Mesenchymal stem cell (in vitro differentiated cells and primary cell): ENCODE measurements around the gene C17orf67.
A peak's percentile ranks its signal among the peaks of the same experiment; 100 is the strongest.

ENCODE experiments used
- DNase-seq: peaks from one replicate; pipeline ENCODE4 v3.0.0-alpha.2; 2013
- H2AFZ ChIP-seq: one replicate; pipeline ENCODE4 v1.6.1; 2013; ENCODE audit warnings: low read depth, mild to moderate bottlenecking, control low read depth, inconsistent platforms, low read length, moderate library complexity
- H2AK5ac ChIP-seq: 2 replicates; pipeline ENCODE4 v1.6.1; 2013; ENCODE audit warnings: low read length, moderate library complexity, mild to moderate bottlenecking, inconsistent platforms; ENCODE audit not compliant: severe bottlenecking
- H2BK120ac ChIP-seq: one replicate; pipeline ENCODE4 v1.6.1; 2013; ENCODE audit warnings: low read depth, mild to moderate bottlenecking, inconsistent platforms, low read length, moderate library complexity
- H2BK12ac ChIP-seq, 2 experiments: one replicate each; pipeline ENCODE4 v1.6.1; 2013; ENCODE audit warnings: inconsistent platforms in 2 of 2, low read length in 2 of 2, mild to moderate bottlenecking in 2 of 2, moderate library complexity in 2 of 2, control low read depth in 1 of 2
- H2BK15ac ChIP-seq: one replicate; pipeline ENCODE4 v1.6.1; 2013; ENCODE audit warnings: mild to moderate bottlenecking, low read depth, inconsistent platforms; ENCODE audit not compliant: poor library complexity, severe bottlenecking
- H2BK5ac ChIP-seq: 2 replicates; pipeline ENCODE4 v1.6.1; 2013; ENCODE audit warnings: low read depth, mild to moderate bottlenecking, low read length, control low read depth, inconsistent platforms; ENCODE audit not compliant: poor library complexity, severe bottlenecking
- H3K14ac ChIP-seq, 2 experiments: one replicate each; pipeline ENCODE4 v1.6.1; 2013; ENCODE audit warnings: inconsistent platforms in 2 of 2, low read length in 2 of 2, control low read depth in 1 of 2, mild to moderate bottlenecking in 1 of 2, moderate library complexity in 1 of 2
- H3K18ac ChIP-seq, 2 experiments: one replicate each; pipeline ENCODE4 v1.6.1; 2013; ENCODE audit warnings: inconsistent platforms in 2 of 2, low read length in 2 of 2, control low read depth in 1 of 2, low read depth in 1 of 2, mild to moderate bottlenecking in 1 of 2
- H3K23ac ChIP-seq, 2 experiments: one replicate each; pipeline ENCODE4 v1.6.1; 2013; ENCODE audit warnings: inconsistent platforms in 2 of 2, low read length in 2 of 2, mild to moderate bottlenecking in 2 of 2, moderate library complexity in 2 of 2, control low read depth in 1 of 2
- H3K27ac ChIP-seq: 2 replicates; pipeline ENCODE4 v1.5.1; 2013; ENCODE audit warnings: mild to moderate bottlenecking, moderate library complexity, low read length, control low read depth, inconsistent platforms; ENCODE audit not compliant: poor library complexity, severe bottlenecking
- H3K27me3 ChIP-seq, 2 experiments: 2 replicates each; pipeline versions ENCODE4 v1.6.1 to v1.7.0; 2013; ENCODE audit warnings: low read length in 2 of 2, mild to moderate bottlenecking in 2 of 2, moderate library complexity in 2 of 2, control low read depth in 1 of 2, inconsistent platforms in 1 of 2; ENCODE audit not compliant: control insufficient read depth in 1 of 2, insufficient read depth in 1 of 2
- H3K36me3 ChIP-seq, 2 experiments: 2 replicates each; pipeline versions ENCODE4 v1.6.1 to v1.7.0; 2013; ENCODE audit warnings: low read length in 2 of 2, control low read depth in 1 of 2, inconsistent platforms in 1 of 2, low read depth in 1 of 2, mild to moderate bottlenecking in 1 of 2; ENCODE audit not compliant: insufficient read depth in 2 of 2, control insufficient read depth in 1 of 2
- H3K4ac ChIP-seq, 2 experiments: one replicate each; pipeline ENCODE4 v1.6.1; 2013; ENCODE audit warnings: inconsistent platforms in 2 of 2, low read length in 2 of 2, mild to moderate bottlenecking in 2 of 2, moderate library complexity in 2 of 2, control low read depth in 1 of 2, low read depth in 1 of 2
- H3K4me1 ChIP-seq: 2 replicates; pipeline ENCODE4 v1.6.1; 2013; ENCODE audit warnings: low read depth, low read length, control low read depth; ENCODE audit not compliant: control insufficient read depth, insufficient read depth
- H3K4me2 ChIP-seq: 2 replicates; pipeline ENCODE4 v1.6.1; 2013; ENCODE audit warnings: low read length, mild to moderate bottlenecking, inconsistent platforms; ENCODE audit not compliant: poor library complexity, severe bottlenecking
- H3K4me3 ChIP-seq, 2 experiments: 2 replicates each; pipeline versions ENCODE4 v1.5.1 to v1.7.0; 2013; ENCODE audit warnings: low read length in 2 of 2, mild to moderate bottlenecking in 2 of 2, control low read depth in 1 of 2, low read depth in 1 of 2; ENCODE audit not compliant: insufficient read depth in 1 of 2
- H3K79me1 ChIP-seq: replicated peaks from 2 replicates; pipeline ENCODE4 v1.6.1; 2013; ENCODE audit warnings: mild to moderate bottlenecking, control low read depth, low read length, inconsistent platforms; ENCODE audit not compliant: poor library complexity, severe bottlenecking
- H3K9ac ChIP-seq: 2 replicates; pipeline ENCODE4 v1.7.0; 2013; ENCODE audit warnings: mild to moderate bottlenecking, low read length, moderate library complexity
- H3K9me3 ChIP-seq: 2 replicates; pipeline ENCODE4 v1.7.0; 2013; ENCODE audit warnings: mild to moderate bottlenecking, low read length; ENCODE audit not compliant: control insufficient read depth
- H4K8ac ChIP-seq: one replicate; pipeline ENCODE4 v1.6.1; 2013; ENCODE audit warnings: inconsistent platforms, mild to moderate bottlenecking, low read length, moderate library complexity
- H4K91ac ChIP-seq: one replicate; pipeline ENCODE4 v1.6.1; 2013; ENCODE audit warnings: mild to moderate bottlenecking, low read length, inconsistent platforms
- WGBS: methylation state at CpG from one replicate; pipeline ENCODE4 v1.1.7; 2013; ENCODE audit warnings: mixed read lengths; 5-methylcytosine and 5-hydroxymethylcytosine counted together

Gene C17orf67

DNA sequence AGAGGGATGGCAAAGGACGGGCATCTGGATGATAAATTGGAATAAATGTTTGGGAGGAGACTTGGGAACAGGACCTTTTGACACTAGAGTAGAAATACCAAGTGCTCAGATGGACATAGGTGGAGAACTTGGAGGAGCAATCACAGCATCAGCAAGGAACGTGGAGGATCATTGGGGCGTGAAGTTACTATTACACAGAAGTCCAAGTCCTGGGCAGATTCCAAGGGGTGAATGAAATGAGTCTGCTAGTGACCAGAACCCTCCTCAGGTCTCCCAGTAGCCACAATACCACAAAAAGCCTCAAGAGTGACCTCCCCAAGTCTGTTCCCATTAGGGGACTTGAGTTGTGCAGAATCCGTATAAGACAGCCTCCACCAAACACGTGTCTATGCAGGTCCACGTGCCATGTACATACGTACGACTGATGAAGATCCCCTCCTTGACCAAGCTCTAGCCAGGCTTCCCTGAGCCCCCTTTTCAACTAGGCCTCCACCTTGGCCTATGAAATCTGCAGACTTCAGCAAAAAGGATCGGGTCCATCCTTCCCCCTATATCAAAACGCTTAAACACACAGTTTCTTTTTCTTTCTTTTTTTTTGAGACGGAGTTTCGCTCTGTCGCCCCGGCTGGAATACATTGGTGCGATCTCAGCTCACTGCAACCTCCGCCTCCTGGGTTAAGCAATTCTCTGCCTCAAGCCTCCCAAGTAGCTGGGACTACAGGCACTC, 2.2 kb downstream of the C17orf67 start:
- Histone ChIP-seq H4K91ac (no peak overlapping the region), H3K9ac (no peak overlapping the region), H3K4me3 (no peak overlapping the region), H2BK5ac (no peak overlapping the region), H3K79me1 (peaks cover 26% of the 10 kb centered on the region), H3K18ac (no peak overlapping the region), H2AFZ (no peak overlapping the region), H4K8ac (no peak overlapping the region), H2BK12ac (peak overlapping the region in 1 of 2 experiments; percentile 38), H2BK15ac (no peak overlapping the region), H3K36me3 (peaks cover 0 to 4% of the 10 kb centered on the region in 2 experiments), H3K14ac (no peak overlapping the region), H3K27ac (no peak overlapping the region), H3K4ac (no peak overlapping the region), H3K9me3 (no peaks in the 10 kb centered on the region), H3K23ac (peak overlapping the region in 1 of 2 experiments; percentile 38), H2AK5ac (peak overlapping the region; percentile 71), H3K4me2 (no peak overlapping the region), H3K27me3 (no peaks in the 10 kb centered on the region), H2BK120ac (no peak overlapping the region), H3K4me1 (peaks cover 25% of the 10 kb centered on the region)
- no peak for DNase-seq
- 98% methylated on average over 15 of the region's 16 CpGs for WGBS

DNA sequence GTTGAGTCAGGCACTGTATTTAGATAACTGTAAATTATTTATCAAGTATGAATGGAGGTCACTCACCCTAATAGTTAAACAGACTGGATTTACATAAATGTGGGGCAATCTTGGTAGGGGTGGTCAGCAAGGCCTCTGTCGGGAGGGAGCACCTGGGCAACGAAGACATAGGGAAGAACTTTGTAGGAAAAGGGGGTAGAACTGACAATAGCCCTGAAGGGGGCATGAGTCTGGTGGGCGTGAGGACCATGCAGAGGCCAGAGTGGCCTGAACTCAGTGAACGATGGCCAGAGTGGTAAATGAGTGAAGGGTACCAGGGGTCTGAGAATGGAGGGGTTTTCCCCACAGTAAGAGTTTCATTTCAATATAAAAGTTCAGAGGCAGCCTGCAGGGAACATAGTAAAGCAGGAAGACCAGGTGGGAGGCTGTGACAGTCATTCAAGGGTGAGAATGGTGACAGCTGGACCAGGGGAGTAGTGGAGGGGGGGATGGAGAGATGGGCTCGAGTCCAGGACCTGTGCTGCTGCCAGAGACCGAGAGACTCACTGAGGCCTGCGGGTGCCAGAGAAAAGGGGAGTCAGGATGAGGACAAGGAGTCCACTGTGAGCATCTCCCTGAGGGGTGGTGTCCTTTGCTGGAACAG, 2.9 kb downstream of the C17orf67 start:
- Histone ChIP-seq H2BK12ac (no peak overlapping the region), H3K23ac (no peak overlapping the region), H2BK5ac (no peak overlapping the region), H3K9me3 (no peaks in the 10 kb centered on the region), H4K91ac (no peak overlapping the region), H2AFZ (no peak overlapping the region), H3K27ac (peak overlapping the region; percentile 26), H2AK5ac (peak overlapping the region; percentile 14), H3K36me3 (peaks cover 0 to 4% of the 10 kb centered on the region in 2 experiments), H3K4ac (no peak overlapping the region), H3K4me1 (peaks cover 25% of the 10 kb centered on the region), H3K4me2 (peak overlapping the region; percentile 36), H3K14ac (no peak overlapping the region), H3K79me1 (peaks cover 28% of the 10 kb centered on the region), H3K4me3 (no peak overlapping the region), H2BK120ac (no peak overlapping the region), H3K9ac (no peak overlapping the region), H4K8ac (no peak overlapping the region), H2BK15ac (no peak overlapping the region), H3K27me3 (no peaks in the 10 kb centered on the region), H3K18ac (no peak overlapping the region)
- no peak for DNase-seq
- WGBS: 92% methylated on average over 7 of the region's 7 CpGs

DNA sequence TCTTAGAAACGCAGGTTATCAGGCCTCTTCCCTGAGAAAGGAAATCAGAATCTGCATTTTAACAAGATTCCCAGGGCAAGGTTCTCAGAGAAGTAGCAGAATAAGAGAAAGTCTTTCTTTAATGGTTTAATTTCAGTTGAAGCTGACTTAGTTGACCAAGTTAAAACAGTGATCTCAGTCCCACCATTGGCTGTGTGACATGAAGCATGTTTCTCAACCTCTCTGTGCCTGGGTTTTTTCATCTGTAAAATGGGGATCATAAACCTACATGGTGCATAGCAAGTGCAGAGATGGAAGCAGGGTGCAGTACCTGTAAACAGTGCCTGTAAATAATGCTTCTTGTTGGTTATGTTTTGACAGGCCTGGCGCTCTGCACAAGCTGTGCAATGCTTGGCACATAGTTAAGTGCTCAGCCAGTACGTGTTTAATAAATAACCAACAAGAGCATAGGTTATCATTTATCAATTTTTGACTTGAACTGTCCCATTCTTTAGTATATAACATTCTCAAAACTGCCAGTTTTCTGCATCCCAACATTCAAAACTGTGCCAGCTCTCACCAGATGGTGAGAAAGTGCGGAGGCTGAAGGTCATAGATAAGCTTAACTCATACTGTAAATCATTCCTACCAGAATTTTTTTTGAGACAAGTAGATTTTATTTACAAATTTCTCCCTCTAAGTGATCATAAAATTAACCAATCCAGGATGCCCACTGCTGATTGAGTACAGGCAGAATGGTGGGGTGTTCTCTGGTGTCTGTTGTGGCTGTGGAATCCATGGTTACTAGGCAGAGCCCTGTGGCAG, 6.9 kb downstream of the C17orf67 start:
- no peak overlapping the region for H3K14ac ChIP-seq
- peaks cover 0 to 4% of the 10 kb centered on the region in 2 experiments for H3K36me3 ChIP-seq
- H2BK120ac ChIP-seq: no peak overlapping the region
- no peak overlapping the region for H2BK5ac ChIP-seq
- no peak overlapping the region for H3K18ac ChIP-seq
- H2AFZ ChIP-seq: no peak overlapping the region
- H3K4me1 ChIP-seq: peaks cover 19% of the 10 kb centered on the region
- H3K9me3 ChIP-seq: no peaks in the 10 kb centered on the region
- no peak overlapping the region for H2BK15ac ChIP-seq
- DNase-seq: no peak
- H3K23ac ChIP-seq: no peak overlapping the region
- H2AK5ac ChIP-seq: no peak overlapping the region
- no peak overlapping the region for H3K27ac ChIP-seq
- H3K27me3 ChIP-seq: no peaks in the 10 kb centered on the region
- no peak overlapping the region for H3K4me3 ChIP-seq
- WGBS: 98% methylated on average over 2 of the region's 4 CpGs
- H4K8ac ChIP-seq: no peak overlapping the region
- H2BK12ac ChIP-seq: no peak overlapping the region
- no peak overlapping the region for H3K4me2 ChIP-seq
- H3K9ac ChIP-seq: no peak overlapping the region
- peaks cover 21% of the 10 kb centered on the region for H3K79me1 ChIP-seq
- H3K4ac ChIP-seq: no peak overlapping the region
- no peak overlapping the region for H4K91ac ChIP-seq

DNA sequence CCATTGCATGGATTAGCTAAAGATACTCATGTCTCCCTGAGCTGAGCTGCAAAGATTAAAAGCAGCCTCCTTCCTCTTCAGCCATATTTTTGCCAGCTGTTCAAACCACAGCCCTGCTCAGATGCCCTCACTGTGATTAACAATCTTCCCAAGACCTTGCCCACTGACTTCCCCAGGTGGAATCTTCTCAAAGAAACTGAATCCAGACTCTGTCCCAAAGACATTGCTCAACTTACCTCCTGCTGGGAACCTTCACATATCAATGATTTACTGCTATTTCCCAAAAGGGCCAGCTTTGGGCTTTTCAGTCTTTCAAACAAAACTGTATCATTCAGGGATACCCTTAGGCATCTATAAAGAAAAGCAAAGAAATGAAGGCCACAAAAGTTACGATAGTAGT, 9.2 kb downstream of the C17orf67 start:
- H3K27me3 ChIP-seq: no peaks in the 10 kb centered on the region
- no peak overlapping the region for H3K4ac ChIP-seq
- no peak overlapping the region for H3K18ac ChIP-seq
- peak overlapping the region; percentile 13 for H4K8ac ChIP-seq
- H3K79me1 ChIP-seq: peaks cover 15% of the 10 kb centered on the region
- peak overlapping the region; percentile 67 for H2AK5ac ChIP-seq
- peaks cover 10% of the 10 kb centered on the region for H3K4me1 ChIP-seq
- no peak overlapping the region for H3K4me3 ChIP-seq
- H3K9me3 ChIP-seq: no peaks in the 10 kb centered on the region
- no peak for DNase-seq
- H3K27ac ChIP-seq: peak overlapping the region; percentile 74
- no peak overlapping the region for H2AFZ ChIP-seq
- no peak overlapping the region for H4K91ac ChIP-seq
- H2BK15ac ChIP-seq: no peak overlapping the region
- H3K14ac ChIP-seq: no peak overlapping the region
- H2BK5ac ChIP-seq: no peak overlapping the region
- peak overlapping the region; percentile 23 for H3K4me2 ChIP-seq
- H2BK120ac ChIP-seq: no peak overlapping the region
- H3K23ac ChIP-seq: no peak overlapping the region
- H2BK12ac ChIP-seq: no peak overlapping the region
- H3K36me3 ChIP-seq: peaks cover 0 to 4% of the 10 kb centered on the region in 2 experiments
- no CpG with 5 or more reads among the region's 1 CpG for WGBS
- H3K9ac ChIP-seq: no peak overlapping the region
